NCI-H510A treated with DMSO at 0.1 percent for 48 hours (cell line): ENCODE measurements around the gene TNFRSF4.
"Not testable (repeated sequence)": the region's sequence is repeated elsewhere in the genome, so short reads cannot be mapped to it uniquely, and the experiment has no call there.

ENCODE experiments used
- DNase-seq: peaks from one replicate; lab custom pipeline; 2025; lab: John Stamatoyannopoulos, UW

Gene TNFRSF4

GRCh38 chr1:1213345-1214265 lies at the start of gene TNFRSF4:
TSS of gene TNFRSF4 (minus strand) at chr1:1214153. CDS start at chr1:1214127, 26 bp downstream.
- no peak for DNase-seq

GRCh38 chr1:1262758-1263157 lies 48.8 kb upstream of the TNFRSF4 start:
- DNase-seq: no peak

- no peak for DNase-seq
Measured at GRCh38 chr1:1262071-1262470, 48.1 kb upstream of the TNFRSF4 start.

GRCh38 chr1:1260843-1261560 lies 47.0 kb upstream of the TNFRSF4 start:
- peak; percentile 86 for DNase-seq

- peak; percentile 99 for DNase-seq
Measured at GRCh38 chr1:1259951-1260600, 46.1 kb upstream of the TNFRSF4 start.

- no peak for DNase-seq
Measured at GRCh38 chr1:1259540-1259939, 45.6 kb upstream of the TNFRSF4 start.

GRCh38 chr1:1259119-1259488 lies 45.2 kb upstream of the TNFRSF4 start:
- no peak for DNase-seq

- no peak for DNase-seq
Measured at GRCh38 chr1:1256956-1257871, 43.3 kb upstream of the TNFRSF4 start.

GRCh38 chr1:1255611-1256010 lies 41.7 kb upstream of the TNFRSF4 start:
- DNase-seq: no peak

- no peak for DNase-seq
Measured at GRCh38 chr1:1255078-1255477, 41.1 kb upstream of the TNFRSF4 start.

- DNase-seq: no peak
Measured at GRCh38 chr1:1254667-1254998, 40.7 kb upstream of the TNFRSF4 start.

- DNase-seq: no peak
Measured at GRCh38 chr1:1253972-1254666, 40.2 kb upstream of the TNFRSF4 start.

- no peak for DNase-seq
Measured at GRCh38 chr1:1253314-1253713, 39.4 kb upstream of the TNFRSF4 start.

- peak; percentile 99 for DNase-seq
Measured at GRCh38 chr1:1250786-1251284, 36.9 kb upstream of the TNFRSF4 start.

- not testable (repeated sequence) for DNase-seq
Measured at GRCh38 chr1:1248009-1248913, 34.3 kb upstream of the TNFRSF4 start.

- DNase-seq: no peak
Measured at GRCh38 chr1:1247341-1247913, 33.5 kb upstream of the TNFRSF4 start.

GRCh38 chr1:1246577-1247340 lies 32.8 kb upstream of the TNFRSF4 start, which contains the start of gene C1QTNF12:
TSS of gene C1QTNF12 (minus strand) at chr1:1246722. CDS start at chr1:1246690, 32 bp downstream.
- no peak for DNase-seq

GRCh38 chr1:1245817-1246576 lies 32.0 kb upstream of the TNFRSF4 start:
- DNase-seq: no peak
